HepG2 (cell line): ENCODE results near the gene NOC4L. TPM values are rescaled to one million over a fixed set of nuclear protein-coding genes. Genes with fewer than 3 reads are reported as not detected.

Experiments
- FOXA3 ChIP-seq: IDR thresholded peaks from 2 replicates; pipeline ENCODE4 v1.6.1; 2016; ENCODE audit warnings: missing genetic modification reagents, missing compliant biosample characterization
- FOXK2 ChIP-seq: fragments of 450-650 bp; IDR thresholded peaks from 2 replicates; pipeline ENCODE4 v1.6.1; 2016
- GABPA ChIP-seq, 2 experiments: IDR thresholded peaks; 2 replicates each; pipeline ENCODE4 v1.6.1; 2011 to 2016; ENCODE audit warnings: low read depth in 2 of 2, low read length in 1 of 2, missing biosample characterization in 1 of 2, missing genetic modification characterization in 1 of 2
- HMGXB4 ChIP-seq, 2 experiments: sonication (generic) in 1 of 2; formaldehyde crosslinking in 1 of 2; IDR thresholded peaks; 2 replicates each; pipeline versions ENCODE4 v1.4.0 to v1.6.1; 2018 to 2020; ENCODE audit warnings: missing genetic modification reagents in 2 of 2, borderline replicate concordance in 1 of 2, low read depth in 1 of 2, mild to moderate bottlenecking in 1 of 2, missing biosample characterization in 1 of 2
- POGZ ChIP-seq: sonication (generic); formaldehyde crosslinking; IDR thresholded peaks from 2 replicates; pipeline ENCODE4 v1.4.0; 2020; ENCODE audit warnings: mild to moderate bottlenecking, missing genetic modification reagents
- ZBTB10 ChIP-seq: sonication (generic); formaldehyde crosslinking; IDR thresholded peaks from 2 replicates; pipeline ENCODE4 v1.4.0; 2020; ENCODE audit warnings: missing genetic modification reagents, borderline replicate concordance
- ZHX1 ChIP-seq: sonication (generic); formaldehyde crosslinking; IDR thresholded peaks from 2 replicates; pipeline ENCODE4 v1.8.1; 2022; ENCODE audit warnings: low read depth, mild to moderate bottlenecking, missing genetic modification reagents
- ZNF10 ChIP-seq: sonication (generic); formaldehyde crosslinking; IDR thresholded peaks from 2 replicates; pipeline ENCODE4 v1.4.0; 2020; ENCODE audit warnings: mild to moderate bottlenecking, low read depth, missing genetic modification reagents, borderline replicate concordance
- ZNF282 ChIP-seq: fragments of 450-650 bp; IDR thresholded peaks from 2 replicates; pipeline ENCODE4 v1.6.1; 2018; ENCODE audit not compliant: partially characterized antibody
- ZNF318 ChIP-seq: sonication (generic); formaldehyde crosslinking; IDR thresholded peaks from 2 replicates; pipeline ENCODE4 v1.4.0; 2020; ENCODE audit warnings: mild to moderate bottlenecking, missing genetic modification reagents
- ZZZ3 ChIP-seq: sonication (generic); formaldehyde crosslinking; IDR thresholded peaks from 2 replicates; pipeline ENCODE4 v1.4.0; 2020; ENCODE audit warnings: missing genetic modification reagents, mild to moderate bottlenecking, borderline replicate concordance
- polyA plus RNA-seq, 8 experiments: library from polyadenylated mRNA; depleted of rRNA in 3 of 8; stranded (reverse) in 7 of 8; unstranded in 1 of 8; fragments of >200 nt; fragmentation: Illumina TruSeq in 4 of 8; extraction: Trizol in 4 of 8; gene quantifications; 2 replicates each; pipeline versions ENCODE4 v1.2.1 to v1.2.3, GENCODE V29; 2011 to 2016; ENCODE audit warnings: low read depth in 4 of 8, missing spikeins in 1 of 8, mixed read lengths in 1 of 8; ENCODE audit not compliant: insufficient read depth in 1 of 8
- total RNA-seq, 5 experiments: library from RNA; depleted of rRNA; stranded (reverse); fragments of >200 nt; fragmentation: Illumina TruSeq; extraction: Trizol; gene quantifications; 2 replicates each; pipeline ENCODE4 v1.2.3, GENCODE V29; 2016; ENCODE audit warnings: low read depth in 1 of 5

Gene NOC4L
- total and polyA plus RNA-seq, 2 of the 13 experiments (the other 11 are each of a cell fraction or from before 2014, with no cell fraction given) = 4.3 to 14.6 TPM

- TF ChIP-seq FOXK2 (no peak), HMGXB4 (CRISPR knock-in tag; IDR thresholded peaks at IDR 0.05; ENCODE audit: borderline replicate concordance in 1 of 2, low read depth in 1 of 2) (peak; percentile 84 to 89), ZNF10 (0 out of 2 replicates have a peak, but pooled peaks have one; percentile 28), POGZ (CRISPR knock-in tag) (peak; percentile 96), ZHX1 (CRISPR knock-in tag) (peak; percentile 100), ZBTB10 (CRISPR knock-in tag) (peak; percentile 99), ZZZ3 (CRISPR knock-in tag) (peak; percentile 69), ZNF318 (CRISPR knock-in tag) (peak; percentile 64; the same call in 1 of the 2 replicates), FOXA3 (CRISPR knock-in tag) (peak; percentile 78), ZNF282 (no peak), GABPA (IDR thresholded peaks at IDR 0.05; ENCODE audit: low read depth, low read length) (no peak), GABPA (CRISPR knock-in tag; IDR thresholded peaks at IDR 0.05; ENCODE audit: low read depth) (peak; percentile 59)
These were observed at the start of gene NOC4L, which contains the start of gene DDX51 (continued) for GRCh38 chr12:132144115-132144809.
